Colonic mucosa (tissue), 4 donors: ENCODE results near the gene TBCC. TPM values are rescaled to one million over a fixed set of nuclear protein-coding genes. Genes with fewer than 3 reads are reported as not detected.
"Not testable (repeated sequence)": the region's sequence is repeated elsewhere in the genome, so short reads cannot be mapped to it uniquely, and the experiment has no call there.

Experiments
- DNase-seq: peaks from one replicate; pipeline ENCODE4 v3.0.0-alpha.2; 2020
- H3K27ac ChIP-seq: fragments of 200-600 bp; one replicate; pipeline ENCODE4 v1.8.0; 2021
- H3K27me3 ChIP-seq: fragments of 200-600 bp; one replicate; pipeline ENCODE4 v1.8.0; 2021
- H3K36me3 ChIP-seq: fragments of 200-600 bp; one replicate; pipeline ENCODE4 v1.8.0; 2021
- H3K4me1 ChIP-seq: fragments of 200-600 bp; one replicate; pipeline ENCODE4 v1.8.0; 2021; ENCODE audit warnings: mild to moderate bottlenecking
- H3K4me3 ChIP-seq: fragments of 200-600 bp; one replicate; pipeline ENCODE4 v1.8.0; 2021
- H3K9ac ChIP-seq, 2 donors: one replicate each; pipeline ENCODE4 v1.7.0; 2013; ENCODE audit warnings: control low read depth in 2 of 2, low read depth in 2 of 2, low read length in 2 of 2
- H3K9me3 ChIP-seq: fragments of 200-600 bp; one replicate; pipeline ENCODE4 v1.8.0; 2021
- intact Hi-C: fragments of 100-400 bp; cut with DNase I; formaldehyde crosslinking; loops from one replicate; pipeline ENCODE4 v1.14.1; 2022
- total RNA-seq, 2 donors: library from RNA; stranded (reverse); fragmentation: NEBNext Ultra II Directional in 1 of 2; extraction: Animal tissue kit (Norgen Biotek cat#: 25700) in 1 of 2; gene quantifications; one replicate each; pipeline ENCODE4 v1.2.1, GENCODE V29; 2021
- TF ChIP-seq, protein P1 (sequence below): fragments of 200-600 bp; IDR thresholded peaks from one replicate; pipeline ENCODE4 v1.8.0; 2022; ENCODE audit warnings: antibody characterized with exemption, mild to moderate bottlenecking
- donor health status: healthy.
- donor health status: DM: no; HTN: no; CAD: no.
- donor health status: DM: no; HTN: no; CAD: no.

The TBCC gene
- total RNA-seq, 2 donors from 2014 or later, result 24.2 to 24.8 TPM

GRCh38 chr6:42707595-42707994 lies 38.3 kb downstream of the TBCC start:
- H3K4me3 ChIP-seq, result no peak overlapping the region
- H3K36me3 ChIP-seq, result no peaks in the 10 kb centered on the region
- no peaks in the 10 kb centered on the region for H3K27me3 ChIP-seq
- no peak overlapping the region for H3K9ac ChIP-seq
- TF ChIP-seq, protein P1, sequence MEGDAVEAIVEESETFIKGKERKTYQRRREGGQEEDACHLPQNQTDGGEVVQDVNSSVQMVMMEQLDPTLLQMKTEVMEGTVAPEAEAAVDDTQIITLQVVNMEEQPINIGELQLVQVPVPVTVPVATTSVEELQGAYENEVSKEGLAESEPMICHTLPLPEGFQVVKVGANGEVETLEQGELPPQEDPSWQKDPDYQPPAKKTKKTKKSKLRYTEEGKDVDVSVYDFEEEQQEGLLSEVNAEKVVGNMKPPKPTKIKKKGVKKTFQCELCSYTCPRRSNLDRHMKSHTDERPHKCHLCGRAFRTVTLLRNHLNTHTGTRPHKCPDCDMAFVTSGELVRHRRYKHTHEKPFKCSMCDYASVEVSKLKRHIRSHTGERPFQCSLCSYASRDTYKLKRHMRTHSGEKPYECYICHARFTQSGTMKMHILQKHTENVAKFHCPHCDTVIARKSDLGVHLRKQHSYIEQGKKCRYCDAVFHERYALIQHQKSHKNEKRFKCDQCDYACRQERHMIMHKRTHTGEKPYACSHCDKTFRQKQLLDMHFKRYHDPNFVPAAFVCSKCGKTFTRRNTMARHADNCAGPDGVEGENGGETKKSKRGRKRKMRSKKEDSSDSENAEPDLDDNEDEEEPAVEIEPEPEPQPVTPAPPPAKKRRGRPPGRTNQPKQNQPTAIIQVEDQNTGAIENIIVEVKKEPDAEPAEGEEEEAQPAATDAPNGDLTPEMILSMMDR, result no peak
- H3K4me1 ChIP-seq, result no peaks in the 10 kb centered on the region
- no peak overlapping the region for H3K27ac ChIP-seq
- DNase-seq, result no peak
- H3K9me3 ChIP-seq, result no peaks in the 10 kb centered on the region
- intact Hi-C loops, result no loop called here

GRCh38 chr6:42704937-42705374 lies 40.9 kb downstream of the TBCC start:
- TF ChIP-seq, protein P1, result no peak
- no peak for DNase-seq
- H3K4me3 ChIP-seq, result no peak overlapping the region

DNA sequence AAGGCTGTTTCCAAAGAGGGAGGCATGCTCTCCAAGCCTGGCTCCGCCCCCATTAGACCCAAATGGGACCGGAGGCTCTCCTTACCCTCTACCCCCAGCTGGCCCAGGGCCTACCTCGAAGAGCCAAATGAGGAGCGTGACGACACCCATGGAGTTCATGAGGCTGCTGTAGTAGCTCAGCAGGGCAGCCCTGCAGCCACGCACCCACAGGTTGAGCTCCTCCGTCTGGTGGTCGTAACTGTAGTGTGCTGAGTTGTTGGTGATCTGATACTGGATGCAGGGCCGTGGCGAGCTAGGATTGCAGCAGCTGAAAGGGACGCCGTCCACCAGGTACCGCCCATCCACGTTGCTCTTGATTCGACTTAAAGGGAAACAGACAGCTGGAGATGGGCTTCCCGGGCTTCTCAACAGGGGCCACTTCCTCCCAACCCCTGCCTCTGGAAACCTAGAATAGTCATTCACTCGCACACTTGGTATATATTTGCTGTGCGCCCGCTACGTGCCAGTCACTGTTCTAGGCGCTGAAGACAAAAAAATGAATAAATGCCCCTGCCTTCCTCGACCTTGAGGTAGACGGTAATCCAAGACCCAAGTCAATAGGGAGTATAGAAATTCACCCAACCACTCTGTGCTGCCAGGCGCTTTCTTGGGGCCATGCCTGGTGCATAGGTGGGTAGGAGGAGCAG lies 41.5 kb downstream of the TBCC start:
- Histone ChIP-seq H3K27ac (no peak overlapping the region), H3K9ac (no peak overlapping the region), H3K4me1 (no peaks in the 10 kb centered on the region), H3K4me3 (no peak overlapping the region), H3K36me3 (no peaks in the 10 kb centered on the region), H3K9me3 (no peaks in the 10 kb centered on the region), H3K27me3 (no peaks in the 10 kb centered on the region)
- intact Hi-C loops, result no loop called here
- DNase-seq, result no peak
- TF ChIP-seq, protein P1, result no peak

More at GRCh38 chr6:42704937-42705374, 40.9 kb downstream of the TBCC start:
- H3K9ac ChIP-seq, result no peak overlapping the region
- H3K27ac ChIP-seq, result no peak overlapping the region
- no peaks in the 10 kb centered on the region for H3K9me3 ChIP-seq
- intact Hi-C loops, result no loop called here
- H3K36me3 ChIP-seq, result no peaks in the 10 kb centered on the region
- H3K27me3 ChIP-seq, result no peaks in the 10 kb centered on the region
- no peaks in the 10 kb centered on the region for H3K4me1 ChIP-seq

- H3K36me3 ChIP-seq, intact Hi-C loops, H3K27me3 ChIP-seq, H3K9me3 ChIP-seq, H3K9ac ChIP-seq, DNase-seq, H3K4me1 ChIP-seq, H3K27ac ChIP-seq, H3K4me3 ChIP-seq: not testable (repeated sequence)
These were observed 43.1 kb downstream of the TBCC start for GRCh38 chr6:42702786-42703185.

DNA sequence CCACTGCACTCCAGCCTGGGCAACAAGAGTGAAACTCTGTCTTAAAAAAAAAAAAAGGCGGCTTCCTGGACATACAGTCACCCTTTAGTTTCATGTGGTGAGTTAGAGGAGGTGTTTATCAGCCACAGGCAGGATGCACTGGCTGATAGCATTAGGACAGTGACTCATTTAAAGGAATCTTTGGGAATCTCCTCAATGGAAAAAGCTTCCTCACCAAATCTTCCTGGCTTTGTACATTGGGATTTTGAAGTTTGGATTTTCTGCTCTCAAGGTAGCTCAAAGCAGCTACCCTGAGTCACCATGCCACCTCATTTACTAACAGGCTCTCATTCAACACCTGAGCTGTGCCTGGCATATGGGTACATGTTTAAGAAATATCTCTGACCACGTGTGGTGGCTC lies 43.7 kb downstream of the TBCC start:
- H3K36me3 ChIP-seq, result no peaks in the 10 kb centered on the region
- H3K27ac ChIP-seq, result no peak overlapping the region
- H3K9me3 ChIP-seq, result no peaks in the 10 kb centered on the region
- intact Hi-C loops, result no loop called here
- TF ChIP-seq, protein P1, result no peak
- no peak overlapping the region for H3K9ac ChIP-seq
- no peaks in the 10 kb centered on the region for H3K27me3 ChIP-seq
- H3K4me1 ChIP-seq, result no peaks in the 10 kb centered on the region
- H3K4me3 ChIP-seq, result no peak overlapping the region
- no peak for DNase-seq

- Histone ChIP-seq H3K27me3 (no peaks in the 10 kb centered on the region), H3K4me1 (no peaks in the 10 kb centered on the region), H3K4me3 (no peak overlapping the region), H3K36me3 (no peaks in the 10 kb centered on the region), H3K27ac (no peak overlapping the region), H3K9me3 (no peaks in the 10 kb centered on the region), H3K9ac (no peak overlapping the region)
- intact Hi-C loops, result no loop called here
- TF ChIP-seq, protein P1, result no peak
- DNase-seq, result no peak
These were observed 47.7 kb downstream of the TBCC start for GRCh38 chr6:42698217-42698616.
